Measurements from ENCODE around the gene SLC23A2.

The SLC23A2 gene

GRCh38 chr20:5001174-5002076 is at the start of gene SLC23A2:
Gene SLC23A2, minus strand, starts transcription at chr20:5001510. Its CDS starts 68,948 bp downstream, at chr20:4932562.
- TF ChIP-seq TCF4 (CRISPR knock-in tag; IDR thresholded peaks at IDR 0.05; ENCODE audit: borderline replicate concordance) (no peak), TSHZ2 (CRISPR knock-in tag; IDR thresholded peaks at IDR 0.05) (no peak), SNAI2 (CRISPR knock-in tag; IDR thresholded peaks at IDR 0.05) (no peak), ARNTL (CRISPR knock-in tag; IDR thresholded peaks at IDR 0.05; ENCODE audit: borderline replicate concordance, low read depth) (no peak), GLIS3 (CRISPR knock-in tag; IDR thresholded peaks at IDR 0.05) (no peak), CREB5 (CRISPR knock-in tag; IDR thresholded peaks at IDR 0.05; ENCODE audit: low read depth) (no peak), ZFP30 (CRISPR knock-in tag; IDR thresholded peaks at IDR 0.05) (no peak), ZNF8 (CRISPR knock-in tag; IDR thresholded peaks at IDR 0.05) (no peak), BACH2 (CRISPR knock-in tag; IDR thresholded peaks at IDR 0.05; ENCODE audit: borderline replicate concordance) (no peak), ISL1 (CRISPR knock-in tag; IDR thresholded peaks at IDR 0.05) (no peak), ZC3H10 (CRISPR knock-in tag; IDR thresholded peaks at IDR 0.05) (no peak), CSDC2 (CRISPR knock-in tag; IDR thresholded peaks at IDR 0.05) (no peak), OSR1 (CRISPR knock-in tag; IDR thresholded peaks at IDR 0.05) (no peak), PPARA (CRISPR knock-in tag; IDR thresholded peaks at IDR 0.05; ENCODE audit: borderline replicate concordance) (no peak), RARB (CRISPR knock-in tag; IDR thresholded peaks at IDR 0.05) (no peak), ZNF565 (CRISPR knock-in tag; conservative IDR thresholded peaks at IDR 0.05; ENCODE audit: low read depth) (no peak), PATZ1 (CRISPR knock-in tag; IDR thresholded peaks at IDR 0.05; ENCODE audit: borderline replicate concordance) (no peak)
- peak; percentile 81; the same call in 2 of the 3 replicates for ATAC-seq

- no peak for ATAC-seq
- TF ChIP-seq CSDC2 (CRISPR knock-in tag; IDR thresholded peaks at IDR 0.05) (no peak), OSR1 (CRISPR knock-in tag; IDR thresholded peaks at IDR 0.05) (no peak), CSRNP3 (CRISPR knock-in tag; IDR thresholded peaks at IDR 0.05) (no peak), ZNF70 (CRISPR knock-in tag; IDR thresholded peaks at IDR 0.05) (no peak), TSHZ2 (CRISPR knock-in tag; IDR thresholded peaks at IDR 0.05) (no peak), ARNTL (CRISPR knock-in tag; IDR thresholded peaks at IDR 0.05; ENCODE audit: borderline replicate concordance, low read depth) (no peak), ZNF8 (CRISPR knock-in tag; IDR thresholded peaks at IDR 0.05) (no peak), BACH2 (CRISPR knock-in tag; IDR thresholded peaks at IDR 0.05; ENCODE audit: borderline replicate concordance) (no peak), ZC3H10 (CRISPR knock-in tag; IDR thresholded peaks at IDR 0.05) (no peak), GLIS3 (CRISPR knock-in tag; IDR thresholded peaks at IDR 0.05) (no peak), ZFP30 (CRISPR knock-in tag; IDR thresholded peaks at IDR 0.05) (no peak), TOX (CRISPR knock-in tag; IDR thresholded peaks at IDR 0.05; ENCODE audit: borderline replicate concordance) (no peak), ZNF565 (CRISPR knock-in tag; conservative IDR thresholded peaks at IDR 0.05; ENCODE audit: low read depth) (no peak), POU6F1 (CRISPR knock-in tag; IDR thresholded peaks at IDR 0.05; ENCODE audit: borderline replicate concordance, low read depth) (no peak), CREB5 (CRISPR knock-in tag; IDR thresholded peaks at IDR 0.05; ENCODE audit: low read depth) (no peak)
These were observed 45.5 kb upstream of the SLC23A2 start for GRCh38 chr20:5046656-5047339.

Data from SK-N-SH treated with all-trans-retinoic acid at 6 μM for 48 hours (cell line).